Measurements from ENCODE around the gene KDM6B.
A peak's percentile ranks its signal among the peaks of the same experiment; 100 is the strongest.

KDM6B gene

GRCh38 chr17:7841396-7841914 lies 7.4 kb downstream of the KDM6B start:
- peak overlapping the region; percentile 99 for H3K27ac ChIP-seq
- TF ChIP-seq ZFX (IDR thresholded peaks at IDR 0.05; ENCODE audit: borderline replicate concordance) = no peak
- TF ChIP-seq, protein P1, sequence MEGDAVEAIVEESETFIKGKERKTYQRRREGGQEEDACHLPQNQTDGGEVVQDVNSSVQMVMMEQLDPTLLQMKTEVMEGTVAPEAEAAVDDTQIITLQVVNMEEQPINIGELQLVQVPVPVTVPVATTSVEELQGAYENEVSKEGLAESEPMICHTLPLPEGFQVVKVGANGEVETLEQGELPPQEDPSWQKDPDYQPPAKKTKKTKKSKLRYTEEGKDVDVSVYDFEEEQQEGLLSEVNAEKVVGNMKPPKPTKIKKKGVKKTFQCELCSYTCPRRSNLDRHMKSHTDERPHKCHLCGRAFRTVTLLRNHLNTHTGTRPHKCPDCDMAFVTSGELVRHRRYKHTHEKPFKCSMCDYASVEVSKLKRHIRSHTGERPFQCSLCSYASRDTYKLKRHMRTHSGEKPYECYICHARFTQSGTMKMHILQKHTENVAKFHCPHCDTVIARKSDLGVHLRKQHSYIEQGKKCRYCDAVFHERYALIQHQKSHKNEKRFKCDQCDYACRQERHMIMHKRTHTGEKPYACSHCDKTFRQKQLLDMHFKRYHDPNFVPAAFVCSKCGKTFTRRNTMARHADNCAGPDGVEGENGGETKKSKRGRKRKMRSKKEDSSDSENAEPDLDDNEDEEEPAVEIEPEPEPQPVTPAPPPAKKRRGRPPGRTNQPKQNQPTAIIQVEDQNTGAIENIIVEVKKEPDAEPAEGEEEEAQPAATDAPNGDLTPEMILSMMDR (IDR thresholded peaks at IDR 0.05) = peak; percentile 16; the same call in 1 of the 2 replicates

DNA sequence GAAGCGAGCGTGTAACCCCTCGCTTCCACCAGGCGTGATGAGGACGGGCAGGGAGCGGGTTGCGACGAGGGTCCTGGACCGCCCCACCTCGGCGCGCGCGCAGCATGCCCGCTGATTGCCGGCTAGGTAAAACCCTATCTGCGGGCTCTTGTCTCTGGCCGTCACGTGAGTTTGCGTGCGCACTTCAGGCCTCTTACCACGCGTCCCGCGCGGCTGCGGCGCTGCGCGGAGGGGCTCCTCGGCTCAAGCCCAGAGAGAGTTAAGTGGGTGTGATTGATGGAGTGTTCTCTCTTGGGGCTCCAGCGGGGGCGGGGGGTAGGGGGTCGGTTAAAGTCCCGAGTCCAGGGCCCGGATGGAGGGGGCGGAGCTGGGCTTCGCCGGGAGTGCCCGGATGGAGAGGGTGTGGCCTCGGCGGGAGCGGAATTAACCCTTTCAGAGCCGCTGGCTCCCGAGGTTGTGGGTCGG lies 7.9 kb downstream of the KDM6B start:
- TF ChIP-seq ZFX (IDR thresholded peaks at IDR 0.05; ENCODE audit: borderline replicate concordance) = no peak
- TF ChIP-seq, protein P1 (IDR thresholded peaks at IDR 0.05) = no peak
- peak overlapping the region; percentile 99 for H3K27ac ChIP-seq

DNA sequence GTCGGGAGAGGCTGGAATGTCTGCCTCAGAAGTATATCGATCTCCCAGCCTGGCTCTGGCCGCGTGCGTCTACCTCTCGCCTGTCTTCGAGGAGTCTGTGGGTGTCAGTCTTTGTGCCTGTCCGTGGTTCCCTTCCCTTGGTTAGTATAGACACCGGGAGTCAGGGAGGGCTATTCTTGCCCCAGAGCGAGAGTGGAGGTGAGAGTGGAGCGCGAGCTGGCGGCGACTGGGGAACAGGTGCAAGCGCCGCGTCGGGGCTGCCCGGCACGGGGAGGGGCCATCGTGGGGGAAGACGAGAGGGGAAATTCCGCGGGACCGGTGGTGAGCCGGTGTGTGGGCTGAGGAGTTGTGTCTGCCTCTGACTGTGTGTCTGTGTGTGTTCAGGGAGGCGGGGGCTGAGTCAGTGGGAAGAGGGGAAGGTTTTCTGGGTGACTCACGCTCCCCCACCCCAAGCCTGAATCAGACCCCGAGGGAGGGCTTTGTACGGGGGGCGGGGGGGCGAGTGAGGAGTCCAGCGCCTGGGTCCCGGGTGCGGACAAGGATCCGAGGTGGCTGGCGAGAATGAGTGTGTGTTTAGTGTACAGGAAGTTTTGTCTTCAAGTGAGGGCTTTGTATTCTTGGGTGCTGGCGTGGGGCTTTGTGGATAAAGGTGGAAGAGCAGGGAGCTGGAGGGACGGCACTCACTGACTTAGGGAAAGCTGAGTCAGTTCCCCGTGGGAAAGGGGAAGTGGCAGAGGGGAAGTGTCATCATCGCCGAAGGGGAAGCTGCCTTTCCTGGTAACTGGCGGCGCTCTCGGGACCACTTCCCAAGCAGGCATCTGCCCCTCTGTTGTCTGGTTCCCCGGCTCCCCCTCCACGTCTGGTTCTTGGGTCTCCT lies 8.6 kb downstream of the KDM6B start:
- TF ChIP-seq, protein P1 (IDR thresholded peaks at IDR 0.05) = no peak
- no peak for TF ChIP-seq ZFX (IDR thresholded peaks at IDR 0.05; ENCODE audit: borderline replicate concordance)

DNA sequence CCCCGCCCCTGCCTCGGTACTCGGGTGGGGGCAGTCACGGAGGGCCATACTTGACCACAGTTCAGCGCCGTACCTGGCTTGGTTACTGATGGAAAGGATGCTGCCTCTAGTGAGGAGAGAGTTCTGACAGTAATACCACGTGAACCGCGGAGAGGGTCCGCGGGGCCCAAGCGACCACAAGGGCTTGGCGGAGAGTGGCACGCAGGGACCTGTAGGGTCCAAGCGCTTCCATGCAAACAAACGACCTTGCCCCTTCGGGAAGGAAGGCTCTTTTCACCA lies 9.2 kb downstream of the KDM6B start:
- TF ChIP-seq, protein P1 (IDR thresholded peaks at IDR 0.05) = no peak
- no peak for TF ChIP-seq ZFX (IDR thresholded peaks at IDR 0.05; ENCODE audit: borderline replicate concordance)
- H3K27ac ChIP-seq = peak overlapping the region; percentile 99

More for the DNA sequence above, 8.6 kb downstream of the KDM6B start:
- H3K27ac ChIP-seq = peak overlapping the region; percentile 99

- TF ChIP-seq ZFX (IDR thresholded peaks at IDR 0.05; ENCODE audit: borderline replicate concordance) = no peak
- TF ChIP-seq, protein P1 (IDR thresholded peaks at IDR 0.05) = no peak
- H3K27ac ChIP-seq = peak overlapping the region; percentile 99
These were observed 9.7 kb downstream of the KDM6B start for GRCh38 chr17:7843536-7844291.

DNA sequence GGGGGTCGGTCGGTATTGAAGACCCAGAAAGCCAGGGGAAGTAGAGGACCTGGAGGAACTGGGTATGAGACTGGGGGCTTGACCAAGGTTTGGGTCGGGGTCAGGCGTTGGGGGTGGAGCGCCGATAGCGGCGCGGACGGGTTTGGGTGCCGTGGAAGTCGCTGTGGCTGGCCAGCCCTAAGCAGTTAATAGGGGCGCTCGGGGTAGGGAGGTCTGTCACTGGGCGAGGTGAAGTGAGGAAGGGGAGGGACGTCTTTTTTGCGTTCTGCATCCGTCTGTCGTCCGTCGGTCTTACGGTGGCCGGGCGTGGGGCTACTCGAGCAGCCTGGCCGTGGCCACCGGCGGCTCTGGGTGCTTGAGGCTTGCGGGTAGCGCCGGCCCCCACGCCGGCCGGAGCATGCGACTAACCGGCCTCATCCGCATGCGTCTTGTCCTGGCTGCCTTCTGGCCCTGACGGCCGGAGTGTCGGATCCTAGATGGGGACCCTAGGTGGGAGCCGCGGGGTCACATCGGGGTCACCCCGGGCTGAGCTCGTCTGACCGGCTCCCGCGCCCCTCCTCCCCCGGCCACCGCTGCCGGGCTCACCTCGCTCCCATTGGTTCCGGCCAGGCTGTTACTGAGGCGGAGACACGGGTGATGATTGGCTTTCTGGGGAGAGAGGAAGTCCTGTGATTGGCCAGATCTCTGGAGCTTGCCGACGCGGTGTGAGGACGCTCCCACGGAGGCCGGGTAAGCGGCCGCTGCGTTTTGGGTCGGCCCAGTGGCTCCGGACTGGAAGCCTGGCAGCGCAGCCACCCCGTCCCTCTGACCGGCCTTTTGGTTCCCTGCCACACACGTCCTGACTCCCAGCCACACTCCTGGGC lies 10.5 kb downstream of the KDM6B start:
- TF ChIP-seq, protein P1 (IDR thresholded peaks at IDR 0.05) = no peak
- TF ChIP-seq ZFX (IDR thresholded peaks at IDR 0.05; ENCODE audit: borderline replicate concordance) = no peak
- H3K27ac ChIP-seq = peak overlapping the region; percentile 99
